Neuronal stem cell (in vitro differentiated cells): ENCODE measurements around the gene INSM1.

Experiments
- DNase-seq: peaks from one replicate; pipeline ENCODE4 v3.0.0-alpha.2; 2013; ENCODE audit warnings: low spot score
- H2AFZ ChIP-seq: one replicate; pipeline ENCODE4 v1.6.1; 2013; ENCODE audit warnings: mild to moderate bottlenecking, low read length, inconsistent platforms
- H2AK5ac ChIP-seq: 2 replicates; pipeline ENCODE4 v1.6.1; 2013; ENCODE audit warnings: low read depth, mild to moderate bottlenecking, inconsistent platforms, low read length, moderate library complexity, mixed read lengths
- H2BK120ac ChIP-seq: 2 replicates; pipeline ENCODE4 v1.6.1; 2013; ENCODE audit warnings: low read depth, mild to moderate bottlenecking, inconsistent platforms, low read length, moderate library complexity, mixed read lengths
- H2BK12ac ChIP-seq: one replicate; pipeline ENCODE4 v1.6.1; 2013; ENCODE audit warnings: low read length, inconsistent platforms
- H2BK15ac ChIP-seq: 2 replicates; pipeline ENCODE4 v1.6.1; 2013; ENCODE audit warnings: mild to moderate bottlenecking, low read length, inconsistent platforms, mixed read lengths
- H2BK5ac ChIP-seq: one replicate; pipeline ENCODE4 v1.6.1; 2013; ENCODE audit warnings: inconsistent platforms, mild to moderate bottlenecking, low read length, moderate library complexity
- H3K14ac ChIP-seq: one replicate; pipeline ENCODE4 v1.6.1; 2013; ENCODE audit warnings: low read length, inconsistent platforms
- H3K18ac ChIP-seq: 2 replicates; pipeline ENCODE4 v1.6.1; 2013; ENCODE audit warnings: low read length, inconsistent platforms
- H3K23ac ChIP-seq: 2 replicates; pipeline ENCODE4 v1.6.1; 2013; ENCODE audit warnings: low read depth, mild to moderate bottlenecking, mixed read lengths, low read length, inconsistent platforms; ENCODE audit not compliant: poor library complexity
- H3K27ac ChIP-seq: replicated peaks from 3 replicates; pipeline ENCODE4 v1.5.1; 2013; ENCODE audit warnings: low read length, inconsistent platforms
- H3K27me3 ChIP-seq, 3 experiments: 2 replicates each; pipeline ENCODE4 v1.6.1; 2013; ENCODE audit warnings: low read length in 3 of 3, mild to moderate bottlenecking in 2 of 3, inconsistent platforms in 1 of 3, low read depth in 1 of 3, mixed read lengths in 1 of 3, moderate library complexity in 1 of 3; ENCODE audit not compliant: control insufficient read depth in 3 of 3, insufficient read depth in 3 of 3
- H3K36me3 ChIP-seq, 2 donors: replicated peaks in 1 of 2; 2 replicates each; pipeline ENCODE4 v1.6.1; 2013; ENCODE audit warnings: low read length in 2 of 2; ENCODE audit not compliant: control insufficient read depth in 2 of 2, insufficient read depth in 2 of 2
- H3K4ac ChIP-seq: 2 replicates; pipeline ENCODE4 v1.6.1; 2013; ENCODE audit warnings: inconsistent platforms, mild to moderate bottlenecking, low read length, moderate library complexity
- H3K4me1 ChIP-seq, 2 donors: 1 replicate in 1 of 2; 2 replicates in 1 of 2; pipeline ENCODE4 v1.6.1; 2013; ENCODE audit warnings: low read length in 2 of 2, low read depth in 1 of 2; ENCODE audit not compliant: control insufficient read depth in 2 of 2, insufficient read depth in 1 of 2
- H3K4me2 ChIP-seq: one replicate; pipeline ENCODE4 v1.6.1; 2013; ENCODE audit warnings: mild to moderate bottlenecking, low read length, inconsistent platforms; ENCODE audit not compliant: insufficient read depth, poor library complexity, severe bottlenecking
- H3K4me3 ChIP-seq, 2 donors: 2 replicates each; pipeline ENCODE4 v1.5.1; 2013; ENCODE audit warnings: low read length in 2 of 2, mild to moderate bottlenecking in 2 of 2, inconsistent platforms in 1 of 2, moderate library complexity in 1 of 2
- H3K79me1 ChIP-seq: one replicate; pipeline ENCODE4 v1.6.1; 2013; ENCODE audit warnings: low read depth, mild to moderate bottlenecking, inconsistent platforms, low read length, moderate library complexity
- H3K9ac ChIP-seq: one replicate; pipeline ENCODE4 v1.6.1; 2013; ENCODE audit warnings: mild to moderate bottlenecking, low read depth, low read length, inconsistent platforms; ENCODE audit not compliant: poor library complexity
- H3K9me3 ChIP-seq, 2 donors: replicated peaks in 1 of 2; 2 replicates each; pipeline versions ENCODE3 to v1.6.1; 2013; ENCODE audit warnings: low read length in 2 of 2, mild to moderate bottlenecking in 2 of 2, inconsistent platforms in 1 of 2, low read depth in 1 of 2, mixed read lengths in 1 of 2, moderate library complexity in 1 of 2; ENCODE audit not compliant: control insufficient read depth in 2 of 2, insufficient read depth in 1 of 2
- H4K8ac ChIP-seq: one replicate; pipeline ENCODE4 v1.6.1; 2013; ENCODE audit warnings: low read depth, mild to moderate bottlenecking, inconsistent platforms, low read length, moderate library complexity
- H4K91ac ChIP-seq: one replicate; pipeline ENCODE4 v1.6.1; 2013; ENCODE audit warnings: low read length, low read depth, mild to moderate bottlenecking, inconsistent platforms; ENCODE audit not compliant: poor library complexity
- WGBS, 2 donors: extraction: QIAGEN DNeasy Blood & Tissue Kit; methylation state at CpG; one replicate each; pipeline ENCODE4 v1.1.7; 2013; ENCODE audit warnings: missing lambda C conversion rate in 2 of 2, mixed read lengths in 1 of 2; ENCODE audit not compliant: insufficient read length in 2 of 2, insufficient replicate concordance in 1 of 2; ENCODE audit errors: extremely low coverage in 2 of 2; 5-methylcytosine and 5-hydroxymethylcytosine counted together

The INSM1 gene

DNA sequence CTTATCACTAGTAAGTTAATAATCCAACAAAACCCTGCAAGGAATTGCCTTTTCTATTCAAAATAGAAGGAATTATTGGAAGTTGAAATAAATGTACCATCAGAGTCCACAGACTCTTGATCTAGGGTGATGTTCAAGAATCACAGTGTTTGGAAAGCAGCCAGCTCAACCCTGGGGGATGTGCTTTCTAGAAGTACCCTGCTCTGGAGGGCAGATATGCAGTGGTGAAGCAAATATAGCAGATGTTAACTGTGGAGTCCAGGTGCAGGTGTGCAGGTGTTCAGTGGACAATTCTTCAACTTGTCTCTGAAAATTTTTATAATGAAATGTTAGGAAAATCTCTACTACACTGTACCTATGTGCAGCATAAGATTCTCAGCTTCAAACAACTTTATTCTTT is 9.1 kb upstream of the INSM1 start:
- Histone ChIP-seq H3K23ac (no peak overlapping the region), H3K4ac (no peak overlapping the region), H3K36me3 (no peaks in the 10 kb centered on the region), H2BK120ac (no peak overlapping the region), H3K79me1 (no peaks in the 10 kb centered on the region), H3K9ac (no peak overlapping the region), H4K91ac (no peak overlapping the region), H2BK5ac (no peak overlapping the region), H3K27ac (no peak overlapping the region), H2BK15ac (no peak overlapping the region), H3K27me3 (peaks cover 5 to 49% (median 36%) of the 10 kb centered on the region in 3 experiments), H3K4me1 (peaks cover 1 to 22% of the 10 kb centered on the region in 2 donors), H4K8ac (no peak overlapping the region), H2AFZ (no peak overlapping the region), H3K14ac (no peak overlapping the region), H3K18ac (no peak overlapping the region), H3K4me3 (no peak overlapping the region), H2BK12ac (no peak overlapping the region), H3K9me3 (peaks cover 0 to 4% of the 10 kb centered on the region in 2 donors), H2AK5ac (no peak overlapping the region), H3K4me2 (no peak overlapping the region)
- no peak for DNase-seq

DNA sequence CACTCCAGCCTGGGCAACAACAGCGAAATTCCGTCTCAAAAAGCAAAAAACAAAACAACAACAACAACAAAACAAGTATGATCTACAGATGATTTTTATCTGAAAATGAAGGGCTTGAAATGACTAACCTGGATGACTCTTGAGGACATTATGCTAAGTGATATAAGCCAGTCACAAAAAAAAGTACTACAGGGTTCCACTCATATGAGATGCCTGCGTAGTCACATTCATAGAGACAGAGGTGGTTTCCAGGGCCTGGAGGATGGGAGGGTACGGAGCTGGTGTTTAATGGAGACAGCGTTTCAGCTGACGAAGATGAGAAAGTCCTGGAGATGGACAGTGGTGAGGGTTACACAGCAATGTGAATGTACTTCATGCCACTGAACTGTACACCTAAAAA is 8.3 kb upstream of the INSM1 start:
- H3K18ac ChIP-seq: no peak overlapping the region
- no peak overlapping the region for H2AFZ ChIP-seq
- no peak overlapping the region for H2BK12ac ChIP-seq
- no peak overlapping the region for H4K8ac ChIP-seq
- H3K4ac ChIP-seq: no peak overlapping the region
- H3K27me3 ChIP-seq: peaks cover 14 to 57% (median 44%) of the 10 kb centered on the region in 3 experiments
- no peak overlapping the region for H2BK120ac ChIP-seq
- H3K9ac ChIP-seq: no peak overlapping the region
- no CpG with 5 or more reads among the region's 6 CpGs for WGBS, 2 donors
- peaks cover 5 to 25% of the 10 kb centered on the region in 2 donors for H3K4me1 ChIP-seq
- no peak for DNase-seq
- H3K36me3 ChIP-seq: no peaks in the 10 kb centered on the region
- no peak overlapping the region for H2BK5ac ChIP-seq
- H2AK5ac ChIP-seq: no peak overlapping the region
- H3K4me2 ChIP-seq: no peak overlapping the region
- no peak overlapping the region for H2BK15ac ChIP-seq
- H3K14ac ChIP-seq: no peak overlapping the region
- no peak overlapping the region for H4K91ac ChIP-seq
- no peak overlapping the region for H3K4me3 ChIP-seq
- peaks cover 0 to 3% of the 10 kb centered on the region in 2 donors for H3K9me3 ChIP-seq
- no peaks in the 10 kb centered on the region for H3K79me1 ChIP-seq
- H3K23ac ChIP-seq: no peak overlapping the region
- no peak overlapping the region for H3K27ac ChIP-seq

DNA sequence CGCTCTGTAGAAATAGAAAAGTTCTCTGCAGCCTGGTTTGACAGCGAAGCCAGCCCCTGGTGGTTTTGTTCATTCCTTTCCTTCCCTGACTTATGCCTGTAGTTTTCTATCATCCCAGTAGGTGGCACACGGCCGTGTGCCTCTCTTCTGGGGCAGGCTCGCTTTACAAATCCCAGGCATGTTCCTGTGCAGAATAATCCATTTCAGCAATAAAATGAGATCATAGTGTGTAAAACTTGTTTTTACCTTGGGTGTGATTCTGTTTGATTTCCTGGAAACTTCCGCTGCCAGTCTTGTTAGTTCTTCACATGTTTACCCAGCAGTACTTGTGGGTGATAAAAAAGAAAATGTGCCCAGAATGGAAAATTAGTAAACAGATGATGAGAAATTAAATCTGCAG is 7.4 kb upstream of the INSM1 start:
- no peak overlapping the region for H3K23ac ChIP-seq
- WGBS, 2 donors: no CpG with 5 or more reads among the region's 6 CpGs
- H4K91ac ChIP-seq: no peak overlapping the region
- H3K4ac ChIP-seq: no peak overlapping the region
- H2AFZ ChIP-seq: no peak overlapping the region
- H3K18ac ChIP-seq: no peak overlapping the region
- H3K9ac ChIP-seq: no peak overlapping the region
- H3K36me3 ChIP-seq: no peaks in the 10 kb centered on the region
- H3K9me3 ChIP-seq: no peaks in the 10 kb centered on the region
- no peak overlapping the region for H2BK5ac ChIP-seq
- H3K27ac ChIP-seq: no peak overlapping the region
- H3K79me1 ChIP-seq: no peaks in the 10 kb centered on the region
- peaks cover 5 to 25% of the 10 kb centered on the region in 2 donors for H3K4me1 ChIP-seq
- no peak overlapping the region for H3K4me3 ChIP-seq
- DNase-seq: no peak
- H2BK15ac ChIP-seq: no peak overlapping the region
- H2BK120ac ChIP-seq: no peak overlapping the region
- H2AK5ac ChIP-seq: no peak overlapping the region
- H4K8ac ChIP-seq: no peak overlapping the region
- no peak overlapping the region for H3K4me2 ChIP-seq
- H3K14ac ChIP-seq: no peak overlapping the region
- H3K27me3 ChIP-seq: peaks cover 22 to 66% (median 52%) of the 10 kb centered on the region in 3 experiments
- H2BK12ac ChIP-seq: no peak overlapping the region

DNA sequence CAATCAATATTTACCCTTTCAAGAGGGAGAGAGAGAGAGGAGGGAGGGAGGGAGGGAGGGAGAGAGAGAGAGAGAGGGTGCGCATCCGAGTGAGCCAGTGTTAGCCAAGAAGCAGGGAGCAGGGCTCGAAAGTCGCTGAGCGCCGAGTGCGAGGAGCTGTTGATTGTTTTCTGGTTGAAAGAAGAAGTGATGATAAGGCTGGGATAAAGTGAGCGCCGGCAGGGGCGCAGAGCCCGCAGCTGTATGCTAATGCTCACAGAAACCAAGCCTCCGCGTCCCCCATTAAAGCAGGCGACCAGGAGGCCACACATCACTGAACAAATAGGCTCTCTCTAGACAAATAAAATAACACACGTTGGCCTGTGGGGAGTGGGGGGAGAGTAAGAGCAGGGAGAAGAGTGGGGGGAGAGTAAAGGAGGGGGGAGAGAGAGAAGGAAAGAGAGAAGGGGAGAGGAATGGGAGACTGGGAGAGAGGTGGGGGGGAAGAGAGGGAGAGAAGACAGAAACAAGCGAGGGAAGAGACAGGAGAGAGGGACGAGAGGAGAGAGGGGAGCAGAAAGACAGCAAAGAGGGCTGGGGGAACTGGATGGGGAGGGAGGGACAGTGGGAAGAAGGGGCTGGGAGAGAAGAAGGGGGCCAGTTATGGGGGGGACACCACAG is 5.0 kb upstream of the INSM1 start:
- no peaks in the 10 kb centered on the region for H3K9me3 ChIP-seq
- peaks cover 11 to 25% of the 10 kb centered on the region in 2 donors for H3K4me1 ChIP-seq
- H3K27ac ChIP-seq: no peak overlapping the region
- no CpG with 5 or more reads among the region's 17 CpGs for WGBS, 2 donors
- H3K4ac ChIP-seq: no peak overlapping the region
- H2BK120ac ChIP-seq: no peak overlapping the region
- H2BK12ac ChIP-seq: no peak overlapping the region
- H4K91ac ChIP-seq: no peak overlapping the region
- H3K4me3 ChIP-seq: no peak overlapping the region
- peaks cover 24 to 80% (median 69%) of the 10 kb centered on the region in 3 experiments for H3K27me3 ChIP-seq
- no peaks in the 10 kb centered on the region for H3K79me1 ChIP-seq
- DNase-seq: no peak
- no peak overlapping the region for H3K14ac ChIP-seq
- no peak overlapping the region for H2AK5ac ChIP-seq
- no peak overlapping the region for H3K18ac ChIP-seq
- no peak overlapping the region for H3K9ac ChIP-seq
- H3K4me2 ChIP-seq: peak overlapping the region; percentile 48
- no peak overlapping the region for H3K23ac ChIP-seq
- H2BK5ac ChIP-seq: no peak overlapping the region
- no peaks in the 10 kb centered on the region for H3K36me3 ChIP-seq
- H2AFZ ChIP-seq: peak overlapping the region; percentile 83
- no peak overlapping the region for H2BK15ac ChIP-seq
- no peak overlapping the region for H4K8ac ChIP-seq
